ENCODE data around the gene ZNF304. TPM values are rescaled to one million over a fixed set of nuclear protein-coding genes. Genes with fewer than 3 reads are reported as not detected.

The ZNF304 gene
- total and polyA plus RNA-seq, 2 of the 13 experiments (the other 11 are each of a cell fraction or from before 2014, with no cell fraction given): 3.4 to 8.0 TPM

GRCh38 chr19:57320180-57321084, 30.6 kb upstream of the ZNF304 start, which contains the start of gene ZNF543 (continued):
- TF ChIP-seq YEATS2 (CRISPR knock-in tag; IDR thresholded peaks at IDR 0.05; ENCODE audit: borderline replicate concordance): peak; percentile 93
- peak; percentile 65; the same call in 1 of the 2 replicates for TF ChIP-seq ZNF558 (CRISPR knock-in tag; IDR thresholded peaks at IDR 0.05; ENCODE audit: borderline replicate concordance)
- TF ChIP-seq HES4 (CRISPR knock-in tag; IDR thresholded peaks at IDR 0.05; ENCODE audit: borderline replicate concordance): no peak
- TF ChIP-seq MXI1 (IDR thresholded peaks at IDR 0.05; ENCODE audit: borderline replicate concordance, low read depth, low read length): peak; percentile 68; the same call in 1 of the 3 replicates
- TF ChIP-seq ZNF12 (CRISPR knock-in tag; IDR thresholded peaks at IDR 0.05): peak; percentile 11; the same call in 1 of the 2 replicates
- no peak for TF ChIP-seq SP1 (IDR thresholded peaks at IDR 0.05)
- TF ChIP-seq SP1 (CRISPR knock-in tag; IDR thresholded peaks at IDR 0.05): peak; percentile 80
- TF ChIP-seq ZNF691 (CRISPR knock-in tag; IDR thresholded peaks at IDR 0.05; ENCODE audit: borderline replicate concordance, low read depth): no peak
- TF ChIP-seq ARID5B (CRISPR knock-in tag; IDR thresholded peaks at IDR 0.05): peak; percentile 38; the same call in 1 of the 2 replicates
- no peak for TF ChIP-seq ZSCAN5A (CRISPR knock-in tag; IDR thresholded peaks at IDR 0.05; ENCODE audit: borderline replicate concordance)
- peak; percentile 58; the same call in 1 of the 2 replicates for TF ChIP-seq ZNF337 (CRISPR knock-in tag; IDR thresholded peaks at IDR 0.05; ENCODE audit: borderline replicate concordance, low read depth)
- TF ChIP-seq ZNF574 (CRISPR knock-in tag; IDR thresholded peaks at IDR 0.05): peak; percentile 87
- TF ChIP-seq ZNF414 (CRISPR knock-in tag; IDR thresholded peaks at IDR 0.05): peak; percentile 68; the same call in 1 of the 2 replicates
- no peak for TF ChIP-seq RARA (CRISPR knock-in tag; IDR thresholded peaks at IDR 0.05)
- peak; percentile 27; the same call in 1 of the 2 replicates for TF ChIP-seq BRD4 (CRISPR knock-in tag; IDR thresholded peaks at IDR 0.05)
- TF ChIP-seq HOXD1 (CRISPR knock-in tag; IDR thresholded peaks at IDR 0.05): 0 out of 2 replicates have a peak, but pooled peaks have one; percentile 55
- peak; percentile 46; the same call in 1 of the 2 replicates for TF ChIP-seq KDM5B (CRISPR knock-in tag; IDR thresholded peaks at IDR 0.05; ENCODE audit: borderline replicate concordance)
- 0 out of 2 replicates have a peak, but pooled peaks have one; percentile 14 for TF ChIP-seq GATAD2A (CRISPR knock-in tag; IDR thresholded peaks at IDR 0.05)

All from HepG2 (cell line).